Activated CD4-positive, alpha-beta T cell treated with anti-CD3 and anti-CD28 coated beads, Interleukin-2, Interleukin-4, amounts not matched to agents 100 ng/mL and 50 ng/mL, durations not matched to agents 16 hours and 8 hours (primary cell): ENCODE measurements around the gene SAV1.
"Not testable (repeated sequence)": the region's sequence is repeated elsewhere in the genome, so short reads cannot be mapped to it uniquely, and the experiment has no call there.

ENCODE experiments used
- DNase-seq: peaks from one replicate; pipeline ENCODE4 v3.0.0-alpha.2; 2020; ENCODE audit warnings: low spot score

SAV1 gene

DNA sequence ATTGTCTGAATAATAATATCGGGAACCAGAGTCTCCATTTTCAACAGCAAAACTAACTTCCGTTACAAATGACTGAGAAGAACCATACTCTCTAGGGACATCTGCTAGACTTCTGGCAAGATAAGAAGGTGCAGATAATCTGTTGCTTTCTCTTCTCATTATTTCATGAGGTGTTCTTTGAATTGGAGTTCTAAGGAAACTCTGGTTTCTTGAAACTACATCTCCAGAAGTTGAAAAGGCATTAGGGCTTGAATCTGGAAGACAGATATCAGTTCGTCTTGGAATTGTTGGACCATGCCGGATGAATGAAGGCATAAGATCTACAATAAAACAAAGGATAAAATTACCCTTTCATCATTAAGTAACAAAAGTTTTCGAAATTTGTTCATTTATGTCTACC is 2.8 kb downstream of the SAV1 start:
- DNase-seq, result not testable (repeated sequence)

DNA sequence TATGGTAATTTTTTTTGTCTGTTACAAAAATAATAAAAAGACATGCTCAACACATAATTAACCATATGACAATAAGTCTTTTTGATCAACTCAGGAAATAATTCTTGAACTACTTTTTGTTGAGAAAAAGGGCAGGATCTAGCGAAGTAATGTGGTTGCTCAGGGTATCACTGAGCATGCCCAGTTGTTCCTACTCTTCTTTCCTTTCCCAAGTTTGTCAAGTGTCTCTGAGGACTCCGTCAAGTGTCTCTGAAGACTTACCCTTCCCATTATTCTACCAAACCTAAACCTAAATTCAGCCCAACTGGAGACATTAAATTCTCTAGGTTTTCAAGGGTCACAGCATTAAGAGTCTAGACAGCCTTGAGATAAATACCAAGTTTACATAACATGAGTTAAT is 3.5 kb downstream of the SAV1 start:
- DNase-seq, result not testable (repeated sequence)

DNA sequence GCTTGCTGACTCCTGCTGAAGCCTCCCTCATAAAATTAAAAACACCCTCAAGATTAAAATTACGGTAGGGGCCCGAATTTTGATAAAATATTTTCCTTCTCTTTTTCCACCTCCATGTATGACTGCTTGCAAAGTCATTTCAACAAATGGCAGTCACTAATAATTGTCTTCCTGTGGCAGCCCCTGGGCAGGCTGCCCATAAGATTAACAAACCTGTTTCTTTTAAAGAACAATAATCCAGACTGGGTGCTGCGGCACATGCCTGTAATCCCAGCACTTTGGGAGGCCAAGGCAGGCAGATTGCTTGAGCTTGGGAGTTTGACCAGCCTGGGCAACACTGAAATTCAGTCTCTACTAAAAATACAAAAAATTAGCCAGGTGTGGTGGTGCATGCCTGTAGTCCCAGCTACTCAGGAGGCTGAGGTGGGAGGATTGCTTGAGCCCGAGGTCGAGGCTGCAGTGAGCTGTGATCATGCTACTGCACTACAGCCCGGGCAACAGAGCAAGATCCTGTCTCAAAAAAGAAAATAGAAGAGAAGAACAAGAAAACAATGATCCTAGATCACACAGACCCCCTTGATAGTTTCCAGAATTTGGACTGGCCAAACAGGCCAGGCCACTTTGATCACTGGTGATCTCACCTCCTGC is 8.7 kb downstream of the SAV1 start:
- no peak for DNase-seq

DNA sequence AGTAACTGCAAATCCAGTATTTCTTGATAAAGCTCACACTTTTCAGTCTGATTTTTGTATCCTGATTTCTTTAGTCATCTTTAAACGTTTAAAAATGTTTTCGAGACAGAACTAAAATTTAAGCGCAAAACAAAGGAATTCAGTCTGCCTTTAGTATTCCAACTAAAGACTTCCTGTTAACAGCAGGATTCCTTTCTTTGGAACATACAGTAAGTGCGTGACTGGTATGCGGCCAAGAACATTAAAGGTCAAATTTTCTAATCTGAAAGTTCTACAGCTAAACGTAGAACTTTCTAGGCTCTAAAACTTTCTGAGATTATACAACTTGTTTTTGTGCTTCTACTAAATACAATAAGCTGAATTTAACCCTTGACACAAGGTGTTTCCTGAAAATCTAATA is 9.9 kb downstream of the SAV1 start:
- no peak for DNase-seq

DNA sequence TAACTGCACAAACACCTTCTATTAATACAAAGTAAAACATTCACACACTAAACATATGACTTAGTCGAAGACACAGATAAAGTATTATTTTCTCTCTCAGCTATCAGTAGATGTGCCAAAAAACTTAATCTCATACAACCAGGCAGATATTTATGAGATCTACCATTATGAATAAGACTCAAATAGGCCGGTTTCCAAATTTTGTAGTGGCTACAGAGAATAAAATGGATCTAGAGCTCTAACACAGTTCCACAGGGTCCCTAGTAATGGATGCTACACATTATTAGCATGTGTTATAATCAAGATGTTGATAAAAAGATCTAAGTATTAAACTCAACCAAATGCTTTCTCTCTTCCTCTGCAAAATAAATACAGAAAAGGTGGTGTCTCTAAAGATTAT is 10.4 kb downstream of the SAV1 start:
- DNase-seq, result no peak

DNA sequence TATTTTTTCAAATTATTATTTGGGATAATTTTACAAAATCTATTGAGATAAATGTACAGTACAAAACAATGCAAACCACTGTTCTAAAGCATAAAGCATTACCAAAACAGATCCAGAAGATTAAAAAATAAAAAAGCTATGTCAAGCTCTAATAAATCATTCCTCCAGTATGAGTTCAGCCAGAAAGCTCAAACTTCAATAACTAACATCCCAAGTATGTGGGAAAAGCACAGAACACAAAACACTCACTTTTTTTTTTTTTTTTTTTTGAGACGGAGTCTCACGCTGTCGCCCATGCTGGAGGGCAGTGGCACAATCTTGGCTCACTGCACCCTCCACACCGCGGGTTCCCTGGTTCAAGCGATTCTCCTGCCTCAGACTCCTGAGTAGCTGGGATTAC is 11.3 kb downstream of the SAV1 start:
- DNase-seq, result no peak

DNA sequence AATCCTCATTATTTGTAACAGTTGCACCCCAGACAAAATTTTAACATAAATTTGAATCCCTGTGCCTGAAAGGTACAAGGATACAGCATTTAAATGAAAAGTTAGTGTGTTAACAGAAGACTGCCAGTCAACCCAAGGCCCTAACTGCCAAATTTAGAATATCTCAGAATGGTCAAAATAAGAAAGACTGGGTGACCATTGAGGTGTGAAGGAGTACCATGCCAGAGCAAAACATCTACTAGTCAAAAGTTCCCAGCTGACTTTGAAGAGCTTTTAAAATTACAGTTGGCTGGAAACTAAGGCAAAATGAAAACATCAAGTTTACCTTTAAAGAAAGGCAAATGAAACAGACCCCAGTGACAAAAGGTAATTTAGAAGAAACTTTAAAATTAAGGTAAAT is 18.4 kb downstream of the SAV1 start:
- DNase-seq, result no peak

DNA sequence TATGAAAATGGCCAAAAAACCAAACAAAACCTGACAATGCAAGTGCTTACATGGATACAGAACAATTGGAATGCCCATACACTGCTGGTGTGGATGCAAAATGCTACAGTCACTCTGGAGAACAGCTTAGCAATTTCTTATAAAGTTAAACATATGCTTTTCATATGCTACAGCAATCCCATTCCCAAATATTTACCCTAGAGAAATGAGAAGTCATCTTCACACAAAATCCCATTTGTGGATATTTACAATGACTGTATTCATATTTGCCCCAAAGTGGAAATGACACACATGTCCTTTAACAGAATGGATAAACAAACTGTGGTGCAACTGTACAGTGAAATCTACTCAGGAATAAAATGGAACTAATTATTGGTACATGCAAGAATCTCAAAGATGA is 20.4 kb downstream of the SAV1 start:
- DNase-seq, result no peak

DNA sequence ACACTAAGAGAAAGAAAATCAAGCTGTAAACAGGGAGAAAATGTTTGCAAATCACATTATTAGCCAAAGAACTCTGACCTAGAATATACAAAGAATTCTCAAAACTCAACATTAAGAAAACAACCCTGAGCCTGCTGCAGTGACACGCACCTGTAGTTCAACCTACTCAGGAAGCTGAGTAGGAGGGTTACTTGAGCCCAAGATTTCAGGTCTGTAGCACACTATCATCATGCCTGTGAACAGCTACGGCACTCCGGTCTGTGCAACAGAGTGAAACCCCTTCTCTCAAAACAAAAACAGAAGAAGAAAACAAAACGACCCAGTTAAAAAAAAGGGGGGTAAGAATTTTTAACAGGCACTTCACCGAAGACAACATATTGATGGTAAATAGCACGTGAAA is 20.8 kb downstream of the SAV1 start:
- no peak for DNase-seq

DNA sequence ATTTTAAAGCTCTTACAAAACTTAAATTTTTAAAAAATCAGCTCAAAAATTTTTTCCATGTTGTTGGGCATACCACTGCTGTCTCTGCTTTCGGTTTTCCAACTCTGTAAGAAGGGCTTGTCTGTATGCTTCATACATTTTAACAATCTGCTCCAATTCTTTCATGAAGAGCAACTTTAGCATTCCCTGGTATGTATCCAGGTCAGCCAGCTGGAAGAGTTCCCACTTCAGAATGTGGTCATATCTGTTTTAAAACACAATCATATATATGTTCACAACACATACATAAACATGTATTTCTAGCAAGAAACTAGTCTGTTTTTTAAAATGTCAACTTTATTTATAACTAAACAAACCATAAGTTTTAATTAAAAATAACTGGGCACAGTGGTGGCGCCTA is 33.0 kb downstream of the SAV1 start:
- no peak for DNase-seq

DNA sequence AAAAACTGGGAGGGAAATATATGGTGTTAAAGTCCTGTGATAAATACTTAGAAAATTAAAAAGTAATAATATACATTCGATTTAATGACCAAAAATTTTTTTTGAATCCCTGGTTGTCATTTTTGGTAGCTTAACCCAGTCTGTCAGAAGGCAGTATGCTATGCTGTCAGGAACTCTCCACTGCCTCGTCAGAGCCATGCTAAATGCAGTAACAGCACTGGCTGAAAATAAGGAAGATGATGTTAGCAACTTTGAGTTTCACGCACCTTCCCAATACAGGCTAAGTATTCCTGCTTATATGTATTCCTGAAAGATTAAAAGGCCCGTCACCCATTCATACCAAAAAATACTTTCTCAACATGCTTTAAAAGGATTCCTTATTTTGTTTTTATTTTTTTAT is 34.2 kb downstream of the SAV1 start:
- DNase-seq, result no peak

DNA sequence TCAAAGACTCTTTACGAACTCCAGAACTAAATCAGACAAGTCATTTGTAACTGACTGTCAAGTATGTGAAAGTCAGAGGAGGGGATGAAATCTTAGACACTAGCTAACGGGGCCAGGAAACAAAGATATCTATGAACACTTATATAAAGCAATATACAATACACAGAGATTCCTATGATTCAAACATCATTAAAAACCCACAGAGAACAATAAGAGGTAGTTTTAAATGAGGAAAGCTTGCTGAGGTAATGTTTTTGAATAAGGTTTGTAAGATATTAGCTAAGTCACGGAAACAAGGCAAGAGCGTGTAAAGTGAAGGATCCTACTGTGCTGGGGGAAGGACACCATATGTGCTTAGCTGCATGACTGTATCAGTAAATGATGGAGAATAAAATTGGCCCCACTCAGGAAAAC is 36.7 kb downstream of the SAV1 start:
- no peak for DNase-seq

DNA sequence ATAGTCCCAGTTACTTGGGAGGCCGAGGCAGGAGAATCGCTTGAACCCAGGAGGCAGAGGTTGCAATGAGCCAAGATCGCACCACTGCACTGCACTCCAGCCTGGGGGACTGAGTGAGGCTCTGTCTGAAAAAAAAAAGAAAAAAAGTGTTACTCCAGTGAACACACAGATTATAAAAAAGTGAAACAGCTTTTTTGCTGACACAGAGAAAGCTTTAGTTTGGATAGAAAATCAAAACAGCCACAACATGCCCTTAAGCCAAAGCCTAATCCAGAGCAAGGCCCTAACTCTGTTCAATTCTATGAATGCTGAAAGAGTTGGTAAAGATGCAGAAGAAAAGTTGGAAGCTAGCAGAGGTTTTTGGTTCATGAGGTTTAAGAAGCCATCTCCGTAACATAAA is 43.2 kb downstream of the SAV1 start:
- not testable (repeated sequence) for DNase-seq

DNA sequence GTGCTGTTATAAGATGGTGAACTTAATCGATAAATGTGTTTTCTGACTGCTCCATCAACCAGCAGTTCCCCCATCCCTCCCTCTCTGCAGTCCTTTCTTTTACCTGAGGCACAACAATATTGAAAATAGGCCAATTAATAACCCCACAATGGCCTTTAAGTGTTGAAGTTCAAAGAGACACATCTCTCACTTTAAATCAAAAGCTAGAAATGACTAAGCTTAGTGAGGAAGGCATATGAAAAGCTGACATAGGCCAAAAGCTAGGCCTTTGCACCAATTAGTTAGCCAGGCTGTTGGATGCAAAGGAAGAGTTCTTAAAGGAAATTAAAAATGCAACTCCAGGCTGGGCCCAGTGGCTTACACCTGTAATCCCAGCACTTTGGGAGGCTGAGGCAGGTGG is 43.7 kb downstream of the SAV1 start:
- DNase-seq, result peak; percentile 31

DNA sequence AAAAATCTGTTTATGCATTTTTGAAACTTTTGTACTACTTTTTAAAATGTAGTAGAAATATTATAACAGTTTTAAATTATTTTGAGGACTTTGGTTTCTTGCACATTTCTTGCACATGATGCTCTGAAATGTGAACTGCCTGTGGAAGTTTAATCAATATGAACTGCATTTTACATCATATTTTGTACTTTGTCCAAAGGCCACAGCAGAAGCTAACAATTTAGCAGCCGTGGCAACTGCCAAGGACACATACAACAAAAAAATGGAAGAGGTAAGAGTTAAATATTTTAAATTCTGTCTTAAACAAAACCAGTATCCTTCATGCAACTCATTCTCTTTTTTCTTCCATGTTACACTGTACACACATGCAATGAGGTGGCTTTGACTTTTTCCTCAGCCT is 45.1 kb downstream of the SAV1 start:
- no peak for DNase-seq

DNA sequence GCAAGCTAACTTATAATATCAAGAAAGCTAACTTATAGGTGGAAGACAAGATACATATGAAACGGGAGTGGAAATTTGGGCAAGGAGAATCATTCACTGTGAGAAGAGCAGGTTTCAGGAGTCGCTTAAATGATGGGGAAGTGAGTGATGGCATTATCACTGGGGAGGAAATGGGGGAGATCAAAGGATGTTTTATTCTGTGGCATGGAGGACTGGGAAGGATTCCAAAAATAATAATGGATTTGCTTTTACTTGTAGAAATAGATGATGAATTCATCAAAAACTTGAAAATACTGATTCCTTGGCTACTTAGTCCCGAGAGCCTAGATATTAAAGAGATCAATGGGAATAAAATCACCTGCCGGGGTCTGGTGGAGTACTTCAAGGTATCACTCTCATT is 47.8 kb downstream of the SAV1 start:
- DNase-seq, result no peak

DNA sequence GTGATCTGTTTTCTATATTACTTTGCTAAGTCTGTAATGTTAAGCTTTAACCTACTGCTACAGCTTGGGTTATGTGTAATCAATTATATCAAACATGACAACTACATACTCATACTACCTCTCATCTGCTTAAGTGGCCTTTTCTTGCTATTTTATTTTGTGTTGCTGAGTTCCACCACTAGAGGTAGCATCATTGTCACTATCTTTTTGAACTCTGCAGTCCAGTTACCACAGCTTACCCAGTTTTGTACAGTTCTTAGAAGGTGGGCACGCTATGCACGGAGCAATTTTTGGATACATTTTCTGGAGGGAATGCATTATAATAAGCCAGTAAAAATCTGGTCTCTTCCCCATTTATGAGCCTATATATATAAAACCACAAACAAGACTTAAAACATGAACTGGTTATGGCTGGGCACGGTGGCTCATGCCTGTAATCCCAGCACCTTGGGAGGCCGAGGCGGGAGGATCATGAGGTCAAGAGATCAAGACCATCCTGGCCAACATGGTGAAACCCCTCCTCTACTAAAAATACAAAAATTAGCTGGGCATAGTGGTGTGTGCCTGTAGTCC is 48.5 kb downstream of the SAV1 start:
- DNase-seq, result peak; percentile 31

DNA sequence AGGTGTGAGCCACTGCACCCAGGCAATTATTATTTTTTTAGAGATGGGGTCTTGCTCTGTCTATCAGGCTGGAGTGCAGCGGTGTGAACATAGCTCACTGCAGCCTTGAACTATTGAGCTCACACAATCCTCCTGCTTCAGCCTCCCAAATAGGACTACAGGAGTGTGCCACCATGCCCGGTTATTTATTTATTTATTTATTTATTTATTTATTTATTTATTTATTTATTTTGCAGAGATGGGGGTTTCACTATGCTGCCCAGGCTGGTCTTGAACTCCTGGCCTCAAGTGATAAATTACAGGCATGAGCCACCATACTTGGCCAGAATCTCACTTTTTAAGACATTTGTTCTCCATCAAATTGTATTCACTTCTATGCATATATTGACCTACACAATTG is 51.8 kb downstream of the SAV1 start:
- DNase-seq, result no peak

DNA sequence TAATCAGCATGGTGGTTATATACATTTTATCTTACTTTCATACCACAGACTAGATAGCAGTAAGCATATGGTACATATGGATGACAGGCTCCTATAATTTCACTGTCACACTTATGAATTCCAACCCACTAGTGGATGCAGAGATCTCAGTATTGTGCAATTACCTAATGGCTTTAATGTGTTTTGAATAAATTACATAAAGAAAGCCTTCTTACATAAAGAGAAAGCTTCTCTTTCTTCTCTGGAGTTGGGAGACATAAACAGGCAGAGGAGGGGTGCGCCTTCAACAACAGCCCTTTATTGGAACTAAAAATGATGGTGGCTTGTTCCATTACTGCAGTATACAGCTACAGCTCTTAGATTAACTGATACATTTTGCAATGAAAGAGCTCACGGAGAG is 52.6 kb downstream of the SAV1 start:
- DNase-seq, result no peak

DNA sequence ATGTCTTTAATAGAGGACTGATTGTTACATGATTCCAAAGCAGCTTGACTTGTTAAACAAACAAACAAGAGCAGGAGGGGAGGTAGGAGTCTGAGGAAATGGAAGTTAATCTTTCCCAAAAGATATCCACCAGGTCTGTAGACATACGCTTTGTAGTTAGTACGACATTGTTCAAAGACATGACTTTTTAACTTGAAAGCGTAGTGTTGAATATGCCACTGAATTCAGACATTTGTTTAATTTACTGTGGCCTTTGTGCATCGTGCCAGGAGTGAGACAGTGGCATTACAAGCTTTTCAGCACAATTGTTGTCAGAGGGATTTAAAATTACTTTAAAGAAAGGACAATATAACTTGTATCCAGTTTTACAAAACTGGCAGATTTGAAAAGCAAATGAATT is 53.0 kb downstream of the SAV1 start:
- DNase-seq, result no peak

DNA sequence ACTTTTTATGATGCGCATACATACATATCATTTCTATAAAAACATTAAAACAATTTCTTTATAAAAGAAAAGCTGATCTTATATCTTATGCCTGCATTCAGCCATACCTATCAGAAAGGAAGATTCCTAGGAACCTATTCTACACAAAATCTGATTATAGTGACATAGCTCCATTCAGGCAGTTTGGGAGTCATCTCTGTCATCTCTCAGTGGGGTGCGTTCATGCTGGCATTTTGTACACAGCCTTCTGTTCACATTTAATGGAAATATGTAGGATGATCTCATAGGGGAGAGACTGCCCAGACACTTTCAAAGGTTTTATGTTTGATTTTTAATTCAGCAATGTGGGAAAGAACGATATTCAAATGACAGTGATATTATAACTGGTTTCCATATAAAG is 55.3 kb downstream of the SAV1 start:
- DNase-seq, result no peak

DNA sequence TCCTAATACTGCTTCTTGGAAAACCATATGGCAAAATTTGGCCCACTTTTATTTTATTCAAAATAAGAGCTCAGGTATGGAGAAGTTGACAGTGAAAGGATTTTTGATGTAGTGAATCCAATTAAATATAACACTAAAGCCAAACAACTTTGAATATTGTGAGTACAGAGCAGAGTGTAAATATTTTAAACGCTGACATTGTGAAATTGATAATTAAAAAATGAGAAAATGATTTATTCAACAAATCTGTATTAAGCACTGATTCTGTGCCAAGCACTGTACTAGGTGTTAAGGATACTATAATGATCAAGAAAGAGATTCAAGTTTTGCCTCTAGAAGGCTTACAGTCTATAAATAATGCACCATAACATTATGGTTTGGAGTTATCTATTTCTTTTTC is 57.6 kb downstream of the SAV1 start:
- DNase-seq, result no peak

DNA sequence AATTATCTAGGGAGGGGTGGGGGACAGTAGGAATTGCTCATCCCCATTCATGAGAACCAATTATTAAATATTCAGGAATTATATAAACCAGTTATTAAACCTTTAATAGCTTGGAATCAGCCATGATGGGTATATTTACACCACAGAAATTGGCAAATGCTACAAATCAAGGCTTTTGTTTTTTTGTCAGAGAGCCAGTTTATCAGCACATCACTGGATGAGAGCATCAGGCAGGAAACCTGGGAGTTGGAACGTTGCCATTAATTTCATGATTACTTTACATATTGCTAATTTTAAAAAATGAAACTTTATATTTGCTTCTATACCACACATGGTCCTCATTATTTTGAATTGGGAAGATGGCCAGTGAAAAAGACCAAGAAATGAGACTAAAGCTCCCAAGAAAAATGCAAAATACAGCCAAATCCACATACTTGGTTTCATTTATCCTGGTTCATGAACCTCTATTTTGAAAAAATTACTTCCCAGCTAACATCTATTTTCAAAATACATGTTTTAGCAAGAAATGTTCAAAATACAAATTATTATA is 59.7 kb downstream of the SAV1 start:
- no peak for DNase-seq

DNA sequence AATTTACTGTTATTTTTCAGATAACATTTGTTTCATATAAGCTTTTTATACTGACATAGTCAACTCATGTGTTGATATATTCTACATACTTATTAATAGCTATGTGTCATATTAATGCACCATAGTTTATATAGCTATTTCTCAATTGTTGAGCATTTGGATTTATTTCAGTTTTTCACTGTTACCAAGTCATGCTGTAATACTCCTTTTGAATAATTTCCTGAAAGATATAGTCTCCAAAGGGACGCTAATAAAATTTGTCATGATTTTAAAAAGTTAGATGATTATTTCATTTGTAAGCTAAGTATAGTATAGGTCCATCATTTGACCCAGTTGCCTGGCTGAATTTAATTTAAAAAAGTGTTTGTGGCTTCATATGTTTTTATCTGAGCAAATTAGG is 60.3 kb downstream of the SAV1 start:
- no peak for DNase-seq
